Right cardiac atrium (tissue), 5 donors: ENCODE results near the gene KCNJ5. TPM values are rescaled to one million over a fixed set of nuclear protein-coding genes. Genes with fewer than 3 reads are reported as not detected.

Experiments
- ATAC-seq, 2 donors: fragments of 200-7000 bp; cut with Tn5 transposase; one replicate each; pipeline versions ENCODE4 v1.8.0 to v1.9.1; 2020; ENCODE audit warnings: moderate library complexity in 2 of 2, mild to moderate bottlenecking in 1 of 2
- DNase-seq, 3 donors: peaks; one replicate each; pipeline ENCODE4 v3.0.0-alpha.2; 2020
- H3K27ac ChIP-seq: one replicate; pipeline ENCODE4 v1.5.1; 2013; ENCODE audit warnings: mild to moderate bottlenecking, low read length, control low read depth, moderate library complexity
- H3K27me3 ChIP-seq: one replicate; pipeline ENCODE4 v1.6.1; 2013; ENCODE audit not compliant: control insufficient read depth, insufficient read depth
- H3K4me1 ChIP-seq: one replicate; pipeline ENCODE4 v1.6.1; 2013; ENCODE audit warnings: low read length; ENCODE audit not compliant: control insufficient read depth, insufficient read depth
- H3K4me3 ChIP-seq: one replicate; pipeline ENCODE4 v1.5.1; 2013; ENCODE audit warnings: low read length, control low read depth
- H3K9me3 ChIP-seq: one replicate; pipeline ENCODE4 v1.6.1; 2013; ENCODE audit warnings: low read length; ENCODE audit not compliant: control insufficient read depth
- WGBS: extraction: QIAGEN DNeasy Blood & Tissue Kit; methylation state at CpG from one replicate; pipeline ENCODE4 v1.1.7; 2013; 5-methylcytosine and 5-hydroxymethylcytosine counted together
- intact Hi-C, 4 donors: fragments of 100-400 bp; cut with DNase I; formaldehyde crosslinking; loops; one replicate each; pipeline versions ENCODE4 v1.11.0 to v1.14.0; 2022 to 2023
- long read RNA-seq, 4 donors: library from polyadenylated mRNA; unstranded; transcript quantifications; one replicate each; pipeline ENCODE4 v2.0.0, GENCODE V29; 2020 to 2021
- polyA plus RNA-seq: library from polyadenylated mRNA; stranded (reverse); fragments of 200-250 nt; gene quantifications from one replicate; pipeline ENCODE4 v1.2.3, GENCODE V29; 2013
- total RNA-seq, 4 donors: library from RNA; stranded (reverse); fragmentation: NEBNext Ultra II Directional; extraction: Animal tissue kit (Norgen Biotek cat#: 25700); gene quantifications; one replicate each; pipeline ENCODE4 v1.2.1, GENCODE V29; 2021
- donor health status: healthy with polysubstance abuse.
- donor health status: DM: no; HTN: yes; CAD: no.
- donor health status: DM: no; HTN: no; CAD: no.
- donor health status: DM: no; HTN: yes; CAD: no; lungs with severe emphysema.
- donor health status: DM: yes; HTN: yes; CAD: no.

KCNJ5 gene
- total RNA-seq (10 to 100 TPM in 3 of 4 donors, 1 to 10 TPM in 1; 9.3 to 30.0 (median 24.0) TPM), polyA plus RNA-seq (15.8 TPM)
- long read RNA-seq, donor 1, full-length matches to known transcripts = 53 of 78 reads
- long read RNA-seq, donor 1, partial matches to known transcripts = 2 of 78 reads
- long read RNA-seq, donor 1, other reads (novel, unspliced or antisense) = 23 of 78 reads
- long read RNA-seq, donor 2, full-length matches to known transcripts = 27 of 35 reads
- long read RNA-seq, donor 2, partial matches to known transcripts = 1 of 35 reads
- long read RNA-seq, donor 2, other reads (novel, unspliced or antisense) = 7 of 35 reads
- long read RNA-seq, donor 3, full-length matches to known transcripts = 33 of 48 reads
- long read RNA-seq, donor 3, partial matches to known transcripts = 3 of 48 reads
- long read RNA-seq, donor 3, other reads (novel, unspliced or antisense) = 12 of 48 reads
- long read RNA-seq, donor 4, full-length matches to known transcripts = 19 of 27 reads
- long read RNA-seq, donor 4, partial matches to known transcripts = 2 of 27 reads
- long read RNA-seq, donor 4, other reads (novel, unspliced or antisense) = 6 of 27 reads

- WGBS = under 1% methylated on average over 85 of the region's 85 CpGs
- peak within 1 kb of the TSS; percentile 90 for H3K27ac ChIP-seq
- H3K9me3 ChIP-seq = no peaks in the 10 kb centered on the region
- peaks cover 2% of the 10 kb centered on the region for H3K4me1 ChIP-seq
- H3K27me3 ChIP-seq = no peaks in the 10 kb centered on the region
- intact Hi-C loops = no loop called here
- ATAC-seq = peak; percentile 52 to 61
- peak; percentile 47 to 81 (median 78) for DNase-seq
- H3K4me3 ChIP-seq = peak within 1 kb of the TSS; percentile 30
Observed at GRCh38 chr11:128890543-128891368, at the start of gene KCNJ5. Gene KCNJ5 (plus strand): TSS chr11:128891356. CDS start chr11:128911274, 19,918 bp downstream.

- Histone ChIP-seq H3K27ac (no peak overlapping the region), H3K9me3 (no peaks in the 10 kb centered on the region), H3K27me3 (no peaks in the 10 kb centered on the region), H3K4me3 (no peak overlapping the region), H3K4me1 (peaks cover 4% of the 10 kb centered on the region)
- WGBS = 93% methylated on average over 7 of the region's 7 CpGs
- ATAC-seq = no peak
- intact Hi-C loops = loop anchor here in 1 of 4 donors (10.0 kb wide), 1 partner anchor 557 kb away; no protein-coding TSS in a partner anchor
- no peak for DNase-seq
Observed at GRCh38 chr11:128841461-128842072, 49.6 kb upstream of the KCNJ5 start.

- Histone ChIP-seq H3K4me1 (no peaks in the 10 kb centered on the region), H3K27me3 (no peaks in the 10 kb centered on the region), H3K4me3 (no peak overlapping the region), H3K9me3 (no peaks in the 10 kb centered on the region), H3K27ac (no peak overlapping the region)
- ATAC-seq (no peak), DNase-seq (no peak)
- 61% methylated on average over 2 of the region's 2 CpGs for WGBS
- intact Hi-C loops = loop anchor here in 1 of 4 donors (10.0 kb wide), 1 partner anchor 558 kb away; no protein-coding TSS in a partner anchor
Observed at GRCh38 chr11:128843198-128843785, 47.9 kb upstream of the KCNJ5 start.

- no peaks in the 10 kb centered on the region for H3K9me3 ChIP-seq
- H3K4me1 ChIP-seq = no peaks in the 10 kb centered on the region
- intact Hi-C loops = loop anchor here in 1 of 4 donors (5.0 to 10.0 kb wide), 2 partner anchors 68 to 561 kb away; no protein-coding TSS in a partner anchor
- 39% methylated on average over 2 of the region's 2 CpGs for WGBS
- DNase-seq (no peak), ATAC-seq (peak; percentile 36 to 71)
- H3K4me3 ChIP-seq = no peak overlapping the region
- no peaks in the 10 kb centered on the region for H3K27me3 ChIP-seq
- peak overlapping the region; percentile 17 for H3K27ac ChIP-seq
Observed at GRCh38 chr11:128845334-128845780, 45.8 kb upstream of the KCNJ5 start.

GRCh38 chr11:128846985-128847384 is 44.2 kb upstream of the KCNJ5 start:
- no peaks in the 10 kb centered on the region for H3K27me3 ChIP-seq
- no peak overlapping the region for H3K4me3 ChIP-seq
- H3K27ac ChIP-seq = no peak overlapping the region
- WGBS = 87% methylated on average over 4 of the region's 4 CpGs
- ATAC-seq (no peak), DNase-seq (no peak)
- no peaks in the 10 kb centered on the region for H3K9me3 ChIP-seq
- intact Hi-C loops = loop anchor here in 1 of 4 donors (5.0 to 10.0 kb wide), 2 partner anchors 70 to 562 kb away; no protein-coding TSS in a partner anchor
- H3K4me1 ChIP-seq = no peaks in the 10 kb centered on the region

- Histone ChIP-seq H3K9me3 (no peaks in the 10 kb centered on the region), H3K4me1 (no peaks in the 10 kb centered on the region), H3K27ac (no peak overlapping the region), H3K27me3 (no peaks in the 10 kb centered on the region), H3K4me3 (no peak overlapping the region)
- peak; percentile 60 to 86 (median 84) for DNase-seq
- WGBS = 30% methylated on average over 10 of the region's 10 CpGs
- intact Hi-C loops = loop anchor here in 1 of 4 donors (5.0 to 10.0 kb wide), 2 partner anchors 72 to 564 kb away; no protein-coding TSS in a partner anchor
- peak in 1 of 2 donors; percentile 69 for ATAC-seq
Observed at GRCh38 chr11:128848815-128849455, 42.2 kb upstream of the KCNJ5 start.

GRCh38 chr11:128852327-128853023 is 38.7 kb upstream of the KCNJ5 start:
- H3K9me3 ChIP-seq = no peaks in the 10 kb centered on the region
- ATAC-seq (peak; percentile 82 to 86), DNase-seq (peak; percentile 48 to 70 (median 70))
- WGBS = 59% methylated on average over 13 of the region's 13 CpGs
- H3K4me3 ChIP-seq = no peak overlapping the region
- H3K27ac ChIP-seq = peak overlapping the region; percentile 69
- intact Hi-C loops = no loop called here
- H3K27me3 ChIP-seq = no peaks in the 10 kb centered on the region
- no peaks in the 10 kb centered on the region for H3K4me1 ChIP-seq

- Histone ChIP-seq H3K27ac (no peak overlapping the region), H3K27me3 (no peaks in the 10 kb centered on the region), H3K9me3 (no peaks in the 10 kb centered on the region), H3K4me3 (no peak overlapping the region), H3K4me1 (no peaks in the 10 kb centered on the region)
- DNase-seq (no peak), ATAC-seq (no peak)
- 90% methylated on average over 6 of the region's 6 CpGs for WGBS
- intact Hi-C loops = no loop called here
Observed at GRCh38 chr11:128853559-128853958, 37.6 kb upstream of the KCNJ5 start.

GRCh38 chr11:128854841-128855240 is 36.3 kb upstream of the KCNJ5 start:
- WGBS = 91% methylated on average over 7 of the region's 7 CpGs
- DNase-seq (no peak), ATAC-seq (no peak)
- Histone ChIP-seq H3K4me3 (no peak overlapping the region), H3K9me3 (no peaks in the 10 kb centered on the region), H3K4me1 (no peaks in the 10 kb centered on the region), H3K27ac (no peak overlapping the region), H3K27me3 (no peaks in the 10 kb centered on the region)
- intact Hi-C loops = no loop called here
